ENCODE data around the gene KLF16. TPM values are rescaled to one million over a fixed set of nuclear protein-coding genes. Genes with fewer than 3 reads are reported as not detected.

The KLF16 gene
- polyA plus RNA-seq, 4 donors: 7.8 to 18.6 (median 14.0) TPM

DNA sequence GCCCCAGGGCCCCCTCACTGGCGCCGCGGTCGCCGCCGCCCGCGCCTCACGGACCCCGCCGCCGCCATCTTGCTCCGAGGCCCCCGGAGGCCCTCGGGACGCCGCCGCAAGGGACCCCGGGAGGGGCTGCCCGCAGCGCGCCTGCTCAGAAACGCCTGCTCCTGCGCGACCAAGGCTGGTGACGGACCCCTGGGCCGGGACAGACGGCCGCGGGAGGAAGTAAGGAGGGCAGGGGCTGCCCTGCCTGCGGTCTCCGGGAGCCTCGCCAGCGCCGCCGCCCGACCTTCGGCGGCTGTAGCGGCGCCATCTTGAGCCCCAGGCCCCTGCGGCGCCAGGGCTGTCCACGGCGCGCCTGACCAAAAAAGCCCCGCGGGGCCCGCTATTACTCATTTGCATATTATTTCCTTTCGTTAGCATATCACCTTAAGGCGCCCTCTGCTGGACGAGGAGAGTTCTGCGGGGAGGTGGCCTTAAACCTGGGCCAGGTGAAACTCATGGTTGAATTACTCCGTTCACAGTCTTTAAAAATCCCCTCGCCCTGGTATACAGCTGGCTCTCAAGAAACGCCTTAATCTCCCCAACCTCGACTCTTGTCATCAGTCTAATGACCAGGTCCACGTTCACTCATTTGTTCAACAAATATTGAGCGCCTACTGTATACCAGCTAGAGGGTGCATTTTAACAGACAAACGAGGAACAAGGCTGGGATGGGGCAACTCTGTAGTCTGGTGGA is 14.8 kb downstream of the KLF16 start, which contains the start of gene REXO1:
Gene REXO1, minus strand, starts transcription at position 85 of the 733 bp plus-strand sequence. CDS start 125 bp downstream, outside the sequence.
- WGBS, 3 donors: 2 to 3% (median 2%) methylated on average over 30 to 60 of the region's 60 CpGs
- Histone ChIP-seq H3K4me3 (ENCODE audit: low read depth in 1 of 3, low read length in 3 of 3) (peak within 1 kb of the TSS; percentile 86 to 95 (median 88)), H3K9me3 (ENCODE audit: control insufficient read depth in 2 of 2, insufficient read depth in 1 of 2, low read depth in 1 of 2, low read length in 1 of 2) (no peaks in the 10 kb centered on the region), H3K36me3 (ENCODE audit: control insufficient read depth in 3 of 3, insufficient read depth in 2 of 3, low read depth in 1 of 3, low read length in 3 of 3) (peaks cover 0 to 46% (median 0%) of the 10 kb centered on the region in 3 donors), H3K27ac (ENCODE audit: low read depth in 1 of 3, low read length in 2 of 3) (peak within 1 kb of the TSS; percentile 94 to 99 (median 95)), H3K4me1 (ENCODE audit: control insufficient read depth in 3 of 3, insufficient read depth in 2 of 3, low read depth in 1 of 3, low read length in 2 of 3) (peaks cover 5 to 34% (median 6%) of the 10 kb centered on the region in 3 donors), H3K27me3 (ENCODE audit: control insufficient read depth in 3 of 3, insufficient read depth in 3 of 3, low read length in 3 of 3) (no peaks in the 10 kb centered on the region)
- FAIRE-seq (no peak), DNase-seq (peak; percentile 97 to 100)

DNA sequence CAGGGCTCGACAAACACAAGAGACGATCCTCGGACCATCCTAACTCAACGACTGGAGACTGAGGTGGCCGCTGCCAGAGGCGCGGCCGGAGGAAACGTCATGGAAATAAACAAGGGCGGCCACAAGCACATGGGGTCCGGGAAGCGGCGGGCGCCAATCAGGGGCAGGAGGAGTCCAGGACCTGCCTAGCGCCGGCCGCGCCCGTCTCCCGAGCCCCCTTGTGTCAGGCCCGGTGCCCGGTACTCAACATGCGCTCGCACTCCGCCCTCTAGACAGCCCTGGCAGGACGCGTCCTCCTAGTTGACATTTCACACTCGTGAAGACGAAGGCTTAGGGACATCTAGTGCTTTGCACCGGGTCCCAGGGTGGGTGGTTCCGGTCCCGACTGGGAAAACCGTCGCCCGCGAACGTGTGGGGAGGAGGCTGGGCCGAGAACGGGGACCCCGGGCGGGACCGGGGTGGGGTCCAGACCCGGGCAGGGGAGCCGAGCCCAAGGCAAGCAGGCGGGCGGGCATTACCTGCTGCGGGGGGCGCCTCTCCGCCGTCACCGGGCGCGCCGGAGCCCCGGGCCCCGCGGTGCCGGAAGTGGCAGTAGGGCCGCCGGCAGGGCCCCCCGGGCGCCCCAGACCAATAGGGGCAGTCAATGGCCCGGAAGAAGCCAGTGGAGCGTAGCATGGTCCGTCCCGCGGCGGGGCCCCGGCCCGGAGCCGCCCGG is 15.5 kb downstream of the KLF16 start:
- Histone ChIP-seq H3K9me3 (ENCODE audit: control insufficient read depth in 2 of 2, insufficient read depth in 1 of 2, low read depth in 1 of 2, low read length in 1 of 2) (no peaks in the 10 kb centered on the region), H3K4me1 (ENCODE audit: control insufficient read depth in 3 of 3, insufficient read depth in 2 of 3, low read depth in 1 of 3, low read length in 2 of 3) (peaks cover 4 to 27% (median 6%) of the 10 kb centered on the region in 3 donors), H3K4me3 (ENCODE audit: low read depth in 1 of 3, low read length in 3 of 3) (peak overlapping the region; percentile 86 to 95 (median 88)), H3K27ac (ENCODE audit: low read depth in 1 of 3, low read length in 2 of 3) (peak overlapping the region; percentile 94 to 99 (median 95)), H3K27me3 (ENCODE audit: control insufficient read depth in 3 of 3, insufficient read depth in 3 of 3, low read length in 3 of 3) (no peaks in the 10 kb centered on the region), H3K36me3 (ENCODE audit: control insufficient read depth in 3 of 3, insufficient read depth in 2 of 3, low read depth in 1 of 3, low read length in 3 of 3) (peaks cover 0 to 44% (median 0%) of the 10 kb centered on the region in 3 donors)
- 0% methylated on average over 46 to 72 of the region's 72 CpGs for WGBS, 3 donors
- peak; percentile 31 to 68 for DNase-seq
- no peak for FAIRE-seq

- FAIRE-seq (no peak), DNase-seq (no peak)
- Histone ChIP-seq H3K27ac (ENCODE audit: low read depth in 1 of 3, low read length in 2 of 3) (peak overlapping the region in 2 of 3 donors; percentile 69 to 99), H3K27me3 (ENCODE audit: control insufficient read depth in 3 of 3, insufficient read depth in 3 of 3, low read length in 3 of 3) (no peaks in the 10 kb centered on the region), H3K4me1 (ENCODE audit: control insufficient read depth in 3 of 3, insufficient read depth in 2 of 3, low read depth in 1 of 3, low read length in 2 of 3) (peaks cover 4 to 22% (median 6%) of the 10 kb centered on the region in 3 donors), H3K36me3 (ENCODE audit: control insufficient read depth in 3 of 3, insufficient read depth in 2 of 3, low read depth in 1 of 3, low read length in 3 of 3) (peaks cover 0 to 45% (median 0%) of the 10 kb centered on the region in 3 donors), H3K9me3 (ENCODE audit: control insufficient read depth in 2 of 2, insufficient read depth in 1 of 2, low read depth in 1 of 2, low read length in 1 of 2) (no peaks in the 10 kb centered on the region), H3K4me3 (ENCODE audit: low read depth in 1 of 3, low read length in 3 of 3) (peak overlapping the region; percentile 86 to 95 (median 88))
- 2 to 6% (median 3%) methylated on average over 12 of the region's 12 CpGs for WGBS, 3 donors
Observed at GRCh38 chr19:1847348-1847683, 16.1 kb downstream of the KLF16 start.

DNA sequence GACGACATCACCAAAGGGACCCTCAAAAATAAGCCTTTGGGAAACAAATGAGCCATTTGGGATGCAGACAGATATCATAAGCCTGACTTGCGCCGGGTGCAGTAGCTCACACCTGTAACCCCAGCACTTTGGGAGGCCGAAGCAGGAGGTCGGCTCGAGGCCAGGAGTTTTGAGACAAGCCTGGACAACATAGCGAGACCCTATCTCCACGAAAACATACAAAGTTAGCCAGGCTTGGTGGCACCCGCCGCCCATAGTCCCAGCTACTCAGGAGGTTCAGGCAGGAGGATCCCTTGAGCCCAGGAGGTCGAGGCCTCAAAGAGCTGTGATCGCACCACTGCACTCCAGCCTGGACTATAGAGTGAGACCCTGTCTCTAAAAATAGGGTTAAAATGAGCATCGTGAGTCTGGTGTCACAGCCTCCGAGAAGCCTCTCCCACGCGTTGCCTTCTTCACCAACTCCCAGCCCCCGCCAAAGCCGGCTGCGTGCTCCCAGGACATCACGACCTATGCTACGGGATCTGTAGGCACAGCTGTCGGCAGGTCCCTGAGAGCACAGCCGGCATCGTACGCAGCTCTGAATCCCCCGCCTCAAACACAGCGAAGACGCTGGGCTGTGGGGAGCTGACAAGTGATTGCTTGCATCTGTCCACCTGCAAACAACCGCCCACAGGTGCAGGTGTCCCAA is 16.7 kb downstream of the KLF16 start:
- no peaks in the 10 kb centered on the region for H3K27me3 ChIP-seq (ENCODE audit: control insufficient read depth in 3 of 3, insufficient read depth in 3 of 3, low read length in 3 of 3)
- FAIRE-seq: no peak
- H3K9me3 ChIP-seq (ENCODE audit: control insufficient read depth in 2 of 2, insufficient read depth in 1 of 2, low read depth in 1 of 2, low read length in 1 of 2): no peaks in the 10 kb centered on the region
- no peak overlapping the region for H3K27ac ChIP-seq (ENCODE audit: low read depth in 1 of 3, low read length in 2 of 3)
- H3K4me3 ChIP-seq (ENCODE audit: low read depth in 1 of 3, low read length in 3 of 3): peak overlapping the region in 2 of 3 donors; percentile 86 to 88
- peaks cover 4 to 17% (median 6%) of the 10 kb centered on the region in 3 donors for H3K4me1 ChIP-seq (ENCODE audit: control insufficient read depth in 3 of 3, insufficient read depth in 2 of 3, low read depth in 1 of 3, low read length in 2 of 3)
- no peak for DNase-seq
- H3K36me3 ChIP-seq (ENCODE audit: control insufficient read depth in 3 of 3, insufficient read depth in 2 of 3, low read depth in 1 of 3, low read length in 3 of 3): peaks cover 0 to 46% (median 0%) of the 10 kb centered on the region in 3 donors
- WGBS, 3 donors: 78 to 81% (median 78%) methylated on average over 29 of the region's 29 CpGs

DNA sequence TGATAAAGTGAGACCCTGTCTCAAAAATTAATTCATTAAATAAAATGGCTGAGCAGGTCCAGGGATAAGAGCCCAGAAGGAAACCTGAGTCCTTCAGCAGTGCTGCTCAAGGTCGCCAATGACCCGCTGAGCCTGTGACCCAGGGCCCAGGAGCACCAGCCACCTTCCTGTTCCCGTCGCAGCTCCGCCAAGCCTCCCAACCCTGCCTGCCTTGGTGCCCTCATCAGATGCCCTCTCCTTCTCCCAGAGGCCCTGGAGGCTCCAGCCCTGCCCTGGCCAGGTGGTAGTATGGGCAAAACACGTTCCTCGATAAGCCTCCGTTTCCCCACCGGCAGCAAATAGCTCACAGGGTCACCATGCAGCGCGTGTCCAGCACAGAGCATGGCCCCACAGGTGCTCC is 17.7 kb downstream of the KLF16 start:
- Histone ChIP-seq H3K36me3 (ENCODE audit: control insufficient read depth in 3 of 3, insufficient read depth in 2 of 3, low read depth in 1 of 3, low read length in 3 of 3) (peaks cover 0 to 54% (median 0%) of the 10 kb centered on the region in 3 donors), H3K4me3 (ENCODE audit: low read depth in 1 of 3, low read length in 3 of 3) (no peak overlapping the region), H3K9me3 (ENCODE audit: control insufficient read depth in 2 of 2, insufficient read depth in 1 of 2, low read depth in 1 of 2, low read length in 1 of 2) (no peaks in the 10 kb centered on the region), H3K4me1 (ENCODE audit: control insufficient read depth in 3 of 3, insufficient read depth in 2 of 3, low read depth in 1 of 3, low read length in 2 of 3) (peaks cover 4 to 19% (median 8%) of the 10 kb centered on the region in 3 donors), H3K27ac (ENCODE audit: low read depth in 1 of 3, low read length in 2 of 3) (no peak overlapping the region), H3K27me3 (ENCODE audit: control insufficient read depth in 3 of 3, insufficient read depth in 3 of 3, low read length in 3 of 3) (no peaks in the 10 kb centered on the region)
- no peak for DNase-seq
- 85 to 92% (median 88%) methylated on average over 11 of the region's 11 CpGs for WGBS, 3 donors
- FAIRE-seq: no peak

DNA sequence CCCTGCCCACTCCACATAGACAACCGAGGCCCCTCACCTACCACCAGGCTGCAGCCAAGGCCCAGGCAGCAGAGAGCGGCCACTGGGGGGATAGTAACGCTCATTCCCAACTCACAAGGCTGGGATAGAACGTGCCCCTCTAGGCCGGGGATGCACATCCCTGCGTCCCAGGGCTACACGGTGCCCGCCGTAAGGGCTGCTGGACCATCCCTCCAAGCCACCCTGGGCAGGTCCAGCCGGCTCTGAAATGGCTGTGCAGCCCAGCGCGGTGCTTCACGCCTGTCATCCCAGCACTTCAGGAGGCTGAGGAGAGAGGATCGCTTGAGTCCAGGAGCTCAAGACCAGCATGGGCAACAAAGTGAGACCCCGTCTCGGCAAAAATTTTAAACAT is 18.3 kb downstream of the KLF16 start:
- no peak overlapping the region for H3K4me3 ChIP-seq (ENCODE audit: low read depth in 1 of 3, low read length in 3 of 3)
- H3K4me1 ChIP-seq (ENCODE audit: control insufficient read depth in 3 of 3, insufficient read depth in 2 of 3, low read depth in 1 of 3, low read length in 2 of 3): peaks cover 4 to 22% (median 8%) of the 10 kb centered on the region in 3 donors
- no peak for FAIRE-seq
- no peak for DNase-seq
- 87 to 94% (median 87%) methylated on average over 15 to 16 of the region's 16 CpGs for WGBS, 3 donors
- peaks cover 0 to 57% (median 0%) of the 10 kb centered on the region in 3 donors for H3K36me3 ChIP-seq (ENCODE audit: control insufficient read depth in 3 of 3, insufficient read depth in 2 of 3, low read depth in 1 of 3, low read length in 3 of 3)
- no peaks in the 10 kb centered on the region for H3K27me3 ChIP-seq (ENCODE audit: control insufficient read depth in 3 of 3, insufficient read depth in 3 of 3, low read length in 3 of 3)
- H3K27ac ChIP-seq (ENCODE audit: low read depth in 1 of 3, low read length in 2 of 3): no peak overlapping the region
- H3K9me3 ChIP-seq (ENCODE audit: control insufficient read depth in 2 of 2, insufficient read depth in 1 of 2, low read depth in 1 of 2, low read length in 1 of 2): no peaks in the 10 kb centered on the region

DNA sequence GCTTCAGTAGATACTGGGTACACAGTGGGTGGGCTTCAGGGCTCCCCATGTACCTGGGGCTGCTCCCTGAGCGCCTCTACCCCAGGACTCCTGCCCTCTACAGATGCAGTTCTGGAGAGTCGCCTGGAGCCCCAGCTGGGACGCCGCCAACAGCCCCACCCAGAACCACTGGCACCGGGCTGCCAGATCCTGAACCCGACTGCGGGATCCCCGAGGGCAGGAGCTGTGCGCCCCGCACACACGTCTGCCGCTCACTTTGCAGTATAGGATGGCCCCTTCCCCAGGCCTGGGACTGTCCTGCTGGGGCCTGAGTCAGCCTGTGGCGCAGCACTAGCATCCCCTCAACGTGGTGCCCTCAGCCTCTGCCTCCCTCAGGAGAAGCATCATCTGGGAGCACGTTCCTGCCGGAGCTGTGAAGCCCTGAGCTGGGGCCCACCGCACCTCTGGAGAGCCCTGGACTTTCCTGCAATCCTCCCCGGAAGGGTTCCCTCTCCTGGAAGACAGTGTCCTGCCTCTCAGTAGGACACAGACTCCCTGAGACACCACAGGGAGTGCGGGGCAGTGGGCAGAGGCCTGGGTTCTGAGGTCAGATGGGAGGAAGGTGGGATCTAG is 18.8 kb downstream of the KLF16 start:
- no peak overlapping the region for H3K4me3 ChIP-seq (ENCODE audit: low read depth in 1 of 3, low read length in 3 of 3)
- H3K27ac ChIP-seq (ENCODE audit: low read depth in 1 of 3, low read length in 2 of 3): no peak overlapping the region
- DNase-seq (no peak), FAIRE-seq (no peak)
- H3K4me1 ChIP-seq (ENCODE audit: control insufficient read depth in 3 of 3, insufficient read depth in 2 of 3, low read depth in 1 of 3, low read length in 2 of 3): peaks cover 4 to 26% (median 9%) of the 10 kb centered on the region in 3 donors
- WGBS, 3 donors: 49 to 75% (median 73%) methylated on average over 19 of the region's 19 CpGs
- peaks cover 0 to 62% (median 0%) of the 10 kb centered on the region in 3 donors for H3K36me3 ChIP-seq (ENCODE audit: control insufficient read depth in 3 of 3, insufficient read depth in 2 of 3, low read depth in 1 of 3, low read length in 3 of 3)
- H3K9me3 ChIP-seq (ENCODE audit: control insufficient read depth in 2 of 2, insufficient read depth in 1 of 2, low read depth in 1 of 2, low read length in 1 of 2): no peaks in the 10 kb centered on the region
- H3K27me3 ChIP-seq (ENCODE audit: control insufficient read depth in 3 of 3, insufficient read depth in 3 of 3, low read length in 3 of 3): no peaks in the 10 kb centered on the region

Data from small intestine (tissue), 7 donors.